SKM-1 treated with dmso at 0.1 percent for 144 hours (cell line): ENCODE results near the gene SEMA3F.

Experiments used
- DNase-seq: peaks from one replicate; lab custom pipeline; 2025; ENCODE audit not compliant: unreplicated experiment; lab: John Stamatoyannopoulos, UW

SEMA3F gene

GRCh38 chr3:50154840-50155490, at the start of gene SEMA3F:
SEMA3F (plus strand) TSS chr3:50155324; CDS start chr3:50159623, 4,299 bp downstream.
- DNase-seq = no peak

DNA sequence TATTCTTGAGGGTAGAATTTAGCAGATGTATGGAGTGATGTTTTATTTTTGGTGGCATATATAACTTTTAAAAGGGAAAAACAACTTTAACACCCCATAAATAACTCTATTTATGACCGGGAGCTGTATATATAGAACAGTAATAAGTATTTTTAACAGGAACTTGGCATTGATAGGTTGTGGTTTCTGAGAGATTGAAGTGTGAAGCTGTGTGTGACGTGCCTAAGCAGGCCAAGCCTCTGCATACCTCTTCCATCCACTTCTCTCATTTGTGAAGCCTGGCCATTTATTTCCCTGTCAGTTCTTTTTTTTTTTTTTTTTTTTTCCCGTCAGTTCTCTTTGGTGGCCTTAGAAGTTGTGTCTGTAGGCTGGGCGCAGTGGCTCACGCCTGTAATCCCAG, 43.4 kb upstream of the SEMA3F start:
- DNase-seq = no peak

GRCh38 chr3:50112462-50112861, 42.7 kb upstream of the SEMA3F start:
- no peak for DNase-seq

DNA sequence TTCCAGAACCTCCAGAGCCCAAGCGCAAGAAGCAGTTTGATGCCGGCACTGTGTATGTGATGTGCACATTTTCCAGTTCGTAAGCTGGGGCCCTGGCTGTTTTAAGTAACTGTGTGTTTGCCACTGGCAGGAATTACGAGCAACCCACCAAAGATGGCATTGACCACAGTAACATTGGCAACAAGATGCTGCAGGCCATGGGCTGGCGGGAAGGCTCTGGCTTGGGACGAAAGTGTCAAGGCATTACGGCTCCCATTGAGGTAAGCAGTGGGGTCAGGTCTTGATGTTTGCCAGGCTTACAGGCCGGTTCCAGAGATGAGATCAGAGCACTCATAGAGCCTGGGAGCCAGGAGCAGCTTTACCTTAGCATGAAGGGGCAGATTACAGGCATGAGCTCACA, 38.0 kb upstream of the SEMA3F start:
- DNase-seq = no peak

DNA sequence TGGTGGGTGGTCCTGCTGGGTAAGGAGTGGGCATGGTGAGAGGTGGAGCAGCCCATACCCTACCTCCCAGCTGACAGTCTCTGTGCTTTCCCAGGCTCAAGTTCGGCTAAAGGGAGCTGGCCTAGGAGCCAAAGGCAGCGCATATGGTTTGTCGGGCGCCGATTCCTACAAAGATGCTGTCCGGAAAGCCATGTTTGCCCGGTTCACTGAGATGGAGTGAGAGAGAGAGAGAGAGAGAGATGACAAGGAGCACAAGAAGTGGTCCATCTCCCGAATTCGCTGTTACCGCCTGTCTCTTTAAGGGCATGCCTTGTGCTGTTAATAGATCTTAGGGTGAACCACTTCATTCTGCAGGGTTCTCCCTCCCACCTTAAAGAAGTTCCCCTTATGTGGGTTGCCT, 36.9 kb upstream of the SEMA3F start:
- DNase-seq = no peak

- DNase-seq = no peak
These were observed 35.3 kb upstream of the SEMA3F start for GRCh38 chr3:50119786-50120185.

- DNase-seq = no peak
These were observed 34.6 kb upstream of the SEMA3F start for GRCh38 chr3:50120364-50121071.

- DNase-seq = peak; percentile 75
These were observed 33.8 kb upstream of the SEMA3F start for GRCh38 chr3:50121072-50122032.

DNA sequence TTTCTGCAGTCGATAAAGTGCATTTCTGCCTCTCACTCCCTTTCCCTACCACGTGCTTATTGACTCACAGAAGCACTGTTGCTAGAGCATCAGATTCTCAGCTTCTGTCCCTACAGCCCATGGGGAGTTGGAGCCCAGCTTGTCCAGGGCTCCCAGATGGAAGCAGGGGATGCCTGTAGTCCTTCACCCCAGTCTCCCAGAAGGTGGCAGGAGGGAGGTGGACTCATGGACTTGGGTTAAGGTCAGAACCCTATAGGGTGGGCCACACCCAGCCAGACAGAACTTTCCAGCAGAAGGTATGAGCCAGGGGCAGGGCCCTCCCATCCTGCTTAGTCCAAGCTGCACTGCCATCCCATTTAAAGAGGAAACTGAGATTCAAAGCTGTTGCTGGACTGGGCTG, 33.1 kb upstream of the SEMA3F start:
- DNase-seq = no peak

DNA sequence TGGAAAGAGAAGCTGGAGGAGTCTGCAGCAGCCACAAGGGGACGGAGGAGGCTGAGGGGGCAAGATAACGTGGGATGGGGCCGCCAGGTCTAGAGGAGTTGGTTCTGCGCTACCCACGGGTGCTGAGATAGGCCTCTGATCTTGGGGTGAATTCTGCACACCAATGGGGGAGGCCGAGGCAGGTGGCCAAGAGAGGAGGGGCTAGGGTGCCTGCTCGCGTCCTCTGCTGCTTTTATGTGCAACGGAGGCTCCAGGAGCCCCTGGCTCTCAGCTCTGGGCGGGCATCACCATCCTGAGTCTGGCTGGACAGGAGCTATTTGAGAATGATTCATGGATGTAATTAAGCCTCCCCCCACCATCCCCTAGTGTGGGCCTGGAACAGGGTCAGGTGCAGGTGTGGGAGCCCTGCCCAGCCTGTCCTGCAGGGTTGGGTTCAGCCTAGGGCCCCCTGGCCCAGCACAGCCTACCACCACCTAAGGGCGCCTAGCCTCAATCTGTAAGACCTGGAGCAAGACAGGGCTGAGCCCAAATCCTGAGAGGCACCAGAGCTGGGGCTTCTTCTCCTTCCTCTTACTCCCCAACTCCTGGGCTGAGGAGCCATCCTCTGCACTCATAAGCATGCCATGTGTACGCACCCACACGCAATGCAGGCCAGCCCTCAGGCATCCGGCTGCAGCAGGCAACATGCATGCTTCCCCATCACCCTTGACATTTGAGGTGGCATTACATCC, 32.3 kb upstream of the SEMA3F start:
- no peak for DNase-seq

- DNase-seq = no peak
These were observed 31.6 kb upstream of the SEMA3F start for GRCh38 chr3:50123394-50124051.

- DNase-seq = no peak
These were observed 30.9 kb upstream of the SEMA3F start for GRCh38 chr3:50124052-50124799.

DNA sequence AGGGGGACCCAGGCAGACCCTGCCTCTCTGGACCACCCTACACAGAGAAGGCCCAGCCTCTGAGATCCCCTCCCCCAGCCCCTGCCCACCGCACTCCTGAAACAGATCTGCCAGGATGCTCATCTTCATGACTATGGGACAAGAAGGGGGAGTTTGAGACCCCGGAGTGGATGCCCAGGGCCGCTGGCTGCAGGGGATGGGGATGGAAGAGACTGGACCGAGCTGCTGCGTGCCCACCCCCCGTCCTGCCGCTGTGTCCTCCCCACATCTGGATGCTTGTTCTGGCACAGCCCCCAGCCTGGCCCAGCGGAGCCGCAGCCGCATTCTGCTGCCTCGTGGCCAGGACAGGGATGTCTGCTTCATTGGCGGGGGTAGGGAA, 30.3 kb upstream of the SEMA3F start:
- DNase-seq = no peak

DNA sequence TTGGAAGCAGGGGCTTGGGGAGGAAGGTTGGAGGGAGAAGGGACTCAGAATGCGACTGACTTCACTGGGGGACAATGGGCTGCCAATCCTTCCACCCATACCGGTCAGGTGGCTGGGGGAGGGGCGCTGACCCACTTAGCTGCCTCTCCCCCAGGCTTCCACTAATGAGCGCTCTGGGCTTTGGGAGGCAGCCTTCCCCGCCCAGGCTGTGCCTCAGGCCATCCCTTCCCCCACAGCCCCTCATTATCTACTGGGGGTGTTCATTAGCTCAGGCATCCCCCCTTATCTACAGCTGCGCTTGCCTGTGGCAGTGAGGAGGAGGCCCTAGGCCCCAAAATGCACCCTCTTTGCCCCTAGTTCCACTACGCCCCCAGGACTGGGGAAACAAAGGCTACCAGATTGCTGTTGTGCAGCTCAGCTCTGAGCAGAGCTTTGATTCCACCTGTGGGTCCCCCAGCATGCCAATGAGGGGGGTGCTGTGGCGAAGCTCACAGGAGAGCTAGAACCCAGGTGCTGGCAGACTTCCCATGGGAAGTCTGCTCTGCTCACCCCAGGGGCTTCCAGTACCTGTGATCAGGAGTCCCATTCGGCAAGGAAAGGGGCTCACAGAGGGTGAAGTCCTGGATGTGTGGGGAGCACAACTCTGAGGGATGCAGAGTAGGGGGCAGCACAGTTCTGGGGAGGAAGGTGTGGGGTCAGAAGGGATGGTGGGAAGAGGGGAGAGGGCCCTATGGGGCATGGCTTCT, 29.4 kb upstream of the SEMA3F start:
- DNase-seq = no peak

- DNase-seq = no peak
These were observed 28.6 kb upstream of the SEMA3F start for GRCh38 chr3:50126287-50127211.

GRCh38 chr3:50127251-50127691, 27.9 kb upstream of the SEMA3F start:
- no peak for DNase-seq

- DNase-seq = no peak
These were observed 27.1 kb upstream of the SEMA3F start for GRCh38 chr3:50128001-50128400.

DNA sequence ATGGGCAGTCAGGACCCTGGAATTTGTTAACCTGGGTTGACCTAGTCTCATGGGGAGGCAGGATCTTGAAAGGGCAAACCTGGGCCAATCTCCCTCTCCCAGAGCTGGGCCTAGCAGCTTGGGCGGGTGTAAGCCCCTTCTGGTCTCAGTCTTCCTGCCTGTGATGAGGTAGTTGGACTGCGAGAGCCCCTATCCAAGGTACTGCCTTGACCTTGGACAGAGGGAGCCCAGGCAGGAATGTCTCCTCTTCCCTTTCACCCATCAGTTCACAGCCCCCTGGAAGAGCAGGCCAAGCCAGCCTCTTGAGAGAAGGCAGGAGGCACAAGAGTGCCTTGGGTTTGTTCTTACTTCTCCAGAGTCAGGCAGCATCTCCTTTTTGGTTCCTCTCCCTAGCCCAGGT, 24.7 kb upstream of the SEMA3F start:
- no peak for DNase-seq
